Measurements from ENCODE around the gene DOK7.

- TF ChIP-seq CTCF (IDR thresholded peaks at IDR 0.05) (no peak), POLR2A (IDR thresholded peaks at IDR 0.05) (no peak), EP300 (IDR thresholded peaks at IDR 0.05) (no peak)
Measured at GRCh38 chr4:3489451-3489962, 26.4 kb downstream of the DOK7 start.
